ENCODE measurements around the gene R3HDM2.
"Not testable (repeated sequence)": the region's sequence is repeated elsewhere in the genome, so short reads cannot be mapped to it uniquely, and the experiment has no call there.

The R3HDM2 gene

GRCh38 chr12:57334219-57334618, 96.6 kb downstream of the R3HDM2 start:
- no peaks in the 10 kb centered on the region for H3K36me3 ChIP-seq (ENCODE audit: control insufficient read depth, insufficient read depth, low read length)
- H3K9me3 ChIP-seq (ENCODE audit: control insufficient read depth, low read length), result no peaks in the 10 kb centered on the region
- no peaks in the 10 kb centered on the region for H3K27me3 ChIP-seq (ENCODE audit: control insufficient read depth, insufficient read depth, low read length, poor library complexity, severe bottlenecking)
- no peak overlapping the region for H3K4me3 ChIP-seq (ENCODE audit: insufficient read depth, low read depth, low read length)
- H3K4me1 ChIP-seq (ENCODE audit: control insufficient read depth, insufficient read depth, low read length), result no peaks in the 10 kb centered on the region
- no peak overlapping the region for H3K27ac ChIP-seq (ENCODE audit: insufficient read depth, low read depth, low read length, poor library complexity, severe bottlenecking)
- 100% methylated on average over 1 of the region's 1 CpG for WGBS, 2 experiments

- H3K36me3 ChIP-seq (ENCODE audit: control insufficient read depth, insufficient read depth, low read length), result no peaks in the 10 kb centered on the region
- 96 to 99% methylated on average over 2 to 3 of the region's 3 CpGs for WGBS, 2 experiments
- no peaks in the 10 kb centered on the region for H3K9me3 ChIP-seq (ENCODE audit: control insufficient read depth, low read length)
- no peaks in the 10 kb centered on the region for H3K4me1 ChIP-seq (ENCODE audit: control insufficient read depth, insufficient read depth, low read length)
- H3K4me3 ChIP-seq (ENCODE audit: insufficient read depth, low read depth, low read length), result no peak overlapping the region
- H3K27ac ChIP-seq (ENCODE audit: insufficient read depth, low read depth, low read length, poor library complexity, severe bottlenecking), result no peak overlapping the region
- no peaks in the 10 kb centered on the region for H3K27me3 ChIP-seq (ENCODE audit: control insufficient read depth, insufficient read depth, low read length, poor library complexity, severe bottlenecking)
Observed at GRCh38 chr12:57332646-57333312, 98.1 kb downstream of the R3HDM2 start.

DNA sequence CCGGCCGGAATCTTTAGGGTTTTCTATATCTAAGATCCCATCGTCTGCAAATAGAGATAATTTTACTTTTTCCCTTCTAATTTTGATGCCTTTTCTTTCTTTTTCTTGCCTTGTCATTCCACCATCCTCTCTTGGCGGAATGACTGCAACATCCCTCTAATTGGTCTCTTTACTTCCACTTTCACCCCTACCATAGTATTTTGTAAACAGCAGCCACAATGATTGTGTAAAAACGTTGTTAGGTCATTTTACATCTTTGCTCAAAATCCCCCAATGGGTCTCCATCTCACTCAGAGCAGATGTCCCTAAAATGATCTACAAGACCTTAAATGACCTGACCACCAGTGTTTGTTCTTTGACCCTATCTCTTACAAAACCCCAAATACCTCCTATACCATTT, 99.9 kb downstream of the R3HDM2 start:
- Histone ChIP-seq H3K36me3 (ENCODE audit: control insufficient read depth, insufficient read depth, low read length) (no peaks in the 10 kb centered on the region), H3K4me3 (ENCODE audit: insufficient read depth, low read depth, low read length) (no peak overlapping the region), H3K27me3 (ENCODE audit: control insufficient read depth, insufficient read depth, low read length, poor library complexity, severe bottlenecking) (no peaks in the 10 kb centered on the region), H3K27ac (ENCODE audit: insufficient read depth, low read depth, low read length, poor library complexity, severe bottlenecking) (no peak overlapping the region), H3K9me3 (ENCODE audit: control insufficient read depth, low read length) (no peaks in the 10 kb centered on the region), H3K4me1 (ENCODE audit: control insufficient read depth, insufficient read depth, low read length) (no peaks in the 10 kb centered on the region)
- WGBS, 2 experiments, result 95 to 98% methylated on average over 5 of the region's 5 CpGs

DNA sequence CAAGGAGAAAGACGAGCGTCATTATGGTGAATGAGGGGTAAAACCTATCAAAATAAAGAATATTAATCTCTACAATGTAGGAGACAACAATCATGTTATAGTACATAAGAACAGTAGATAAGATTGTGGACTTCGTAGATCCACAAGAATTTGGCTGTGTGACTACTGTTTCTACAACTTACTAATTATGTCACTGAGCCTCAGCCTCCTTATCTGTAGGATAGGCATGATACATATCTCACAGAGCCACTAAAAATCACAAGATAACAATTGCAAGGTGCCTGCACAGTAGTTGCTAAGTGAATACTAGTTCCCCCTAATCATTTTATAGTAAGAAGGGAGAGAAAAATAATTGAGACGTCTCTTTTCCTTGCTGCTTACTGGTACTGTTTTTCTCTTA, 101.6 kb downstream of the R3HDM2 start:
- Histone ChIP-seq H3K27me3 (ENCODE audit: control insufficient read depth, insufficient read depth, low read length, poor library complexity, severe bottlenecking) (no peaks in the 10 kb centered on the region), H3K4me3 (ENCODE audit: insufficient read depth, low read depth, low read length) (no peak overlapping the region), H3K9me3 (ENCODE audit: control insufficient read depth, low read length) (no peaks in the 10 kb centered on the region), H3K4me1 (ENCODE audit: control insufficient read depth, insufficient read depth, low read length) (no peaks in the 10 kb centered on the region), H3K36me3 (ENCODE audit: control insufficient read depth, insufficient read depth, low read length) (no peaks in the 10 kb centered on the region), H3K27ac (ENCODE audit: insufficient read depth, low read depth, low read length, poor library complexity, severe bottlenecking) (no peak overlapping the region)
- WGBS, 2 experiments, result 70 to 94% methylated on average over 2 of the region's 4 CpGs

DNA sequence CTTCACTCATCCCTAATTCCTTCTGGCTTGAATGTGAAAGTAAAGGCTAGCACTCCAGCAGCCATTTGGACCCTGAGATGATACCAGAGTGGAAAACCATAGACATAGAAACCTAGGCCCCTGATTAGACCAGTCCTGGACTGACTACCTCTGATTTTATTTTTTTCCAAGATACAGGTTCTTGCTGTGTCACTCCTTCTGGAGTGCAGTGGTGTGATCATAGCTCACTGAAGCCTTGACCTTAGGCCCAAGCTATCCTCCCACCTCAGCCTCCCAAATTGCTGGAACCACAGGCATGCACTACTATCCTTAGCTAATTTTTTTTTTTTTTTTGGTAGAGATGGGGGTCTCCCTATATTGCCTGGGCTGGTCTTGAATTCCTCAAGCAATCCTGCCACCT, 105.4 kb downstream of the R3HDM2 start:
- Histone ChIP-seq H3K27ac (ENCODE audit: insufficient read depth, low read depth, low read length, poor library complexity, severe bottlenecking) (no peak overlapping the region), H3K4me1 (ENCODE audit: control insufficient read depth, insufficient read depth, low read length) (no peaks in the 10 kb centered on the region), H3K4me3 (ENCODE audit: insufficient read depth, low read depth, low read length) (no peak overlapping the region), H3K9me3 (ENCODE audit: control insufficient read depth, low read length) (no peaks in the 10 kb centered on the region), H3K27me3 (ENCODE audit: control insufficient read depth, insufficient read depth, low read length, poor library complexity, severe bottlenecking) (no peaks in the 10 kb centered on the region), H3K36me3 (ENCODE audit: control insufficient read depth, insufficient read depth, low read length) (no peaks in the 10 kb centered on the region)

DNA sequence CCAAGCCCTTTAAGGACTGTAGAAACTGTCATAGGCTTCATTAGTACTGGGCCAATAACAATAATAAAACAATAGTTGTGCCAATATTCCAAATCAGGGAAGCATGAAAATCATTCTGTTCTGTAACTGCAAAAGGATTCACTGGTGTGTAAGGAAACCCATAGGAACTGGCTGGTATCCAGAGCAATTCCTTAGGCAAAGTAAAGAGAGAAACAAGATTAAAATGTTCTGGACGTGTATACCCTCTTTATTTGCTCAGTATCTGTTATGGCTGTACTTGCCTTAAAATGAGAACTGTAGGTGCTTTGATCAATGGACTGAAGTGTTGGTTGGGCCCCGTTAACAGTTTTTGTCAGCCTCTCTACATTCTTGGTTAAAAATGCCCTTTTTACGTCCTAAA, 107.4 kb downstream of the R3HDM2 start:
- WGBS, 2 experiments, result 87 to 91% methylated on average over 3 of the region's 3 CpGs
- H3K4me3 ChIP-seq (ENCODE audit: insufficient read depth, low read depth, low read length), result no peak overlapping the region
- H3K9me3 ChIP-seq (ENCODE audit: control insufficient read depth, low read length), result no peaks in the 10 kb centered on the region
- H3K36me3 ChIP-seq (ENCODE audit: control insufficient read depth, insufficient read depth, low read length), result no peaks in the 10 kb centered on the region
- H3K27me3 ChIP-seq (ENCODE audit: control insufficient read depth, insufficient read depth, low read length, poor library complexity, severe bottlenecking), result no peaks in the 10 kb centered on the region
- H3K4me1 ChIP-seq (ENCODE audit: control insufficient read depth, insufficient read depth, low read length), result no peaks in the 10 kb centered on the region
- H3K27ac ChIP-seq (ENCODE audit: insufficient read depth, low read depth, low read length, poor library complexity, severe bottlenecking), result no peak overlapping the region

GRCh38 chr12:57320639-57321038, 110.2 kb downstream of the R3HDM2 start:
- no peak overlapping the region for H3K27ac ChIP-seq (ENCODE audit: insufficient read depth, low read depth, low read length, poor library complexity, severe bottlenecking)
- WGBS, 2 experiments, result 78 to 97% methylated on average over 1 to 2 of the region's 2 CpGs
- H3K27me3 ChIP-seq (ENCODE audit: control insufficient read depth, insufficient read depth, low read length, poor library complexity, severe bottlenecking), result no peaks in the 10 kb centered on the region
- H3K4me1 ChIP-seq (ENCODE audit: control insufficient read depth, insufficient read depth, low read length), result no peaks in the 10 kb centered on the region
- H3K9me3 ChIP-seq (ENCODE audit: control insufficient read depth, low read length), result no peaks in the 10 kb centered on the region
- no peak overlapping the region for H3K4me3 ChIP-seq (ENCODE audit: insufficient read depth, low read depth, low read length)
- no peaks in the 10 kb centered on the region for H3K36me3 ChIP-seq (ENCODE audit: control insufficient read depth, insufficient read depth, low read length)

GRCh38 chr12:57319678-57320469, 111.0 kb downstream of the R3HDM2 start:
- no peak overlapping the region for H3K27ac ChIP-seq (ENCODE audit: insufficient read depth, low read depth, low read length, poor library complexity, severe bottlenecking)
- H3K4me3 ChIP-seq (ENCODE audit: insufficient read depth, low read depth, low read length), result no peak overlapping the region
- no peaks in the 10 kb centered on the region for H3K36me3 ChIP-seq (ENCODE audit: control insufficient read depth, insufficient read depth, low read length)
- H3K4me1 ChIP-seq (ENCODE audit: control insufficient read depth, insufficient read depth, low read length), result no peaks in the 10 kb centered on the region
- no peaks in the 10 kb centered on the region for H3K27me3 ChIP-seq (ENCODE audit: control insufficient read depth, insufficient read depth, low read length, poor library complexity, severe bottlenecking)
- no peaks in the 10 kb centered on the region for H3K9me3 ChIP-seq (ENCODE audit: control insufficient read depth, low read length)
- 89 to 92% methylated on average over 11 of the region's 11 CpGs for WGBS, 2 experiments

GRCh38 chr12:57315681-57316080, 115.2 kb downstream of the R3HDM2 start:
- Histone ChIP-seq H3K9me3 (ENCODE audit: control insufficient read depth, low read length) (no peaks in the 10 kb centered on the region), H3K4me1 (ENCODE audit: control insufficient read depth, insufficient read depth, low read length) (no peaks in the 10 kb centered on the region), H3K27ac (ENCODE audit: insufficient read depth, low read depth, low read length, poor library complexity, severe bottlenecking) (no peak overlapping the region), H3K27me3 (ENCODE audit: control insufficient read depth, insufficient read depth, low read length, poor library complexity, severe bottlenecking) (no peaks in the 10 kb centered on the region), H3K4me3 (ENCODE audit: insufficient read depth, low read depth, low read length) (no peak overlapping the region), H3K36me3 (ENCODE audit: control insufficient read depth, insufficient read depth, low read length) (no peaks in the 10 kb centered on the region)
- WGBS, 2 experiments, result 94 to 96% methylated on average over 7 of the region's 7 CpGs

GRCh38 chr12:57312287-57312686, 118.6 kb downstream of the R3HDM2 start:
- not testable (repeated sequence) for H3K4me1 ChIP-seq (ENCODE audit: control insufficient read depth, insufficient read depth, low read length); H3K27me3 ChIP-seq (ENCODE audit: control insufficient read depth, insufficient read depth, low read length, poor library complexity, severe bottlenecking); H3K27ac ChIP-seq (ENCODE audit: insufficient read depth, low read depth, low read length, poor library complexity, severe bottlenecking); H3K9me3 ChIP-seq (ENCODE audit: control insufficient read depth, low read length); H3K4me3 ChIP-seq (ENCODE audit: insufficient read depth, low read depth, low read length); H3K36me3 ChIP-seq (ENCODE audit: control insufficient read depth, insufficient read depth, low read length)
- 88 to 92% methylated on average over 5 of the region's 5 CpGs for WGBS, 2 experiments
